Mesenchymal stem cell (in vitro differentiated cells and primary cell): ENCODE results near the gene PAEP.
"Not testable (repeated sequence)": the region's sequence is repeated elsewhere in the genome, so short reads cannot be mapped to it uniquely, and the experiment has no call there.

Experiments used
- DNase-seq: peaks from one replicate; pipeline ENCODE4 v3.0.0-alpha.2; 2013
- H2AFZ ChIP-seq: one replicate; pipeline ENCODE4 v1.6.1; 2013; ENCODE audit warnings: low read depth, mild to moderate bottlenecking, control low read depth, inconsistent platforms, low read length, moderate library complexity
- H2AK5ac ChIP-seq: 2 replicates; pipeline ENCODE4 v1.6.1; 2013; ENCODE audit warnings: low read length, moderate library complexity, mild to moderate bottlenecking, inconsistent platforms; ENCODE audit not compliant: severe bottlenecking
- H2BK120ac ChIP-seq: one replicate; pipeline ENCODE4 v1.6.1; 2013; ENCODE audit warnings: low read depth, mild to moderate bottlenecking, inconsistent platforms, low read length, moderate library complexity
- H2BK12ac ChIP-seq, 2 experiments: one replicate each; pipeline ENCODE4 v1.6.1; 2013; ENCODE audit warnings: inconsistent platforms in 2 of 2, low read length in 2 of 2, mild to moderate bottlenecking in 2 of 2, moderate library complexity in 2 of 2, control low read depth in 1 of 2
- H2BK15ac ChIP-seq: one replicate; pipeline ENCODE4 v1.6.1; 2013; ENCODE audit warnings: mild to moderate bottlenecking, low read depth, inconsistent platforms; ENCODE audit not compliant: poor library complexity, severe bottlenecking
- H2BK5ac ChIP-seq: 2 replicates; pipeline ENCODE4 v1.6.1; 2013; ENCODE audit warnings: low read depth, mild to moderate bottlenecking, low read length, control low read depth, inconsistent platforms; ENCODE audit not compliant: poor library complexity, severe bottlenecking
- H3K14ac ChIP-seq, 2 experiments: one replicate each; pipeline ENCODE4 v1.6.1; 2013; ENCODE audit warnings: inconsistent platforms in 2 of 2, low read length in 2 of 2, control low read depth in 1 of 2, mild to moderate bottlenecking in 1 of 2, moderate library complexity in 1 of 2
- H3K18ac ChIP-seq, 2 experiments: one replicate each; pipeline ENCODE4 v1.6.1; 2013; ENCODE audit warnings: inconsistent platforms in 2 of 2, low read length in 2 of 2, control low read depth in 1 of 2, low read depth in 1 of 2, mild to moderate bottlenecking in 1 of 2
- H3K23ac ChIP-seq, 2 experiments: one replicate each; pipeline ENCODE4 v1.6.1; 2013; ENCODE audit warnings: inconsistent platforms in 2 of 2, low read length in 2 of 2, mild to moderate bottlenecking in 2 of 2, moderate library complexity in 2 of 2, control low read depth in 1 of 2
- H3K27ac ChIP-seq: 2 replicates; pipeline ENCODE4 v1.5.1; 2013; ENCODE audit warnings: mild to moderate bottlenecking, moderate library complexity, low read length, control low read depth, inconsistent platforms; ENCODE audit not compliant: poor library complexity, severe bottlenecking
- H3K27me3 ChIP-seq, 2 experiments: 2 replicates each; pipeline versions ENCODE4 v1.6.1 to v1.7.0; 2013; ENCODE audit warnings: low read length in 2 of 2, mild to moderate bottlenecking in 2 of 2, moderate library complexity in 2 of 2, control low read depth in 1 of 2, inconsistent platforms in 1 of 2; ENCODE audit not compliant: control insufficient read depth in 1 of 2, insufficient read depth in 1 of 2
- H3K36me3 ChIP-seq, 2 experiments: 2 replicates each; pipeline versions ENCODE4 v1.6.1 to v1.7.0; 2013; ENCODE audit warnings: low read length in 2 of 2, control low read depth in 1 of 2, inconsistent platforms in 1 of 2, low read depth in 1 of 2, mild to moderate bottlenecking in 1 of 2; ENCODE audit not compliant: insufficient read depth in 2 of 2, control insufficient read depth in 1 of 2
- H3K4ac ChIP-seq, 2 experiments: one replicate each; pipeline ENCODE4 v1.6.1; 2013; ENCODE audit warnings: inconsistent platforms in 2 of 2, low read length in 2 of 2, mild to moderate bottlenecking in 2 of 2, moderate library complexity in 2 of 2, control low read depth in 1 of 2, low read depth in 1 of 2
- H3K4me1 ChIP-seq: 2 replicates; pipeline ENCODE4 v1.6.1; 2013; ENCODE audit warnings: low read depth, low read length, control low read depth; ENCODE audit not compliant: control insufficient read depth, insufficient read depth
- H3K4me2 ChIP-seq: 2 replicates; pipeline ENCODE4 v1.6.1; 2013; ENCODE audit warnings: low read length, mild to moderate bottlenecking, inconsistent platforms; ENCODE audit not compliant: poor library complexity, severe bottlenecking
- H3K4me3 ChIP-seq, 2 experiments: 2 replicates each; pipeline versions ENCODE4 v1.5.1 to v1.7.0; 2013; ENCODE audit warnings: low read length in 2 of 2, mild to moderate bottlenecking in 2 of 2, control low read depth in 1 of 2, low read depth in 1 of 2; ENCODE audit not compliant: insufficient read depth in 1 of 2
- H3K79me1 ChIP-seq: replicated peaks from 2 replicates; pipeline ENCODE4 v1.6.1; 2013; ENCODE audit warnings: mild to moderate bottlenecking, control low read depth, low read length, inconsistent platforms; ENCODE audit not compliant: poor library complexity, severe bottlenecking
- H3K9ac ChIP-seq: 2 replicates; pipeline ENCODE4 v1.7.0; 2013; ENCODE audit warnings: mild to moderate bottlenecking, low read length, moderate library complexity
- H3K9me3 ChIP-seq: 2 replicates; pipeline ENCODE4 v1.7.0; 2013; ENCODE audit warnings: mild to moderate bottlenecking, low read length; ENCODE audit not compliant: control insufficient read depth
- H4K8ac ChIP-seq: one replicate; pipeline ENCODE4 v1.6.1; 2013; ENCODE audit warnings: inconsistent platforms, mild to moderate bottlenecking, low read length, moderate library complexity
- H4K91ac ChIP-seq: one replicate; pipeline ENCODE4 v1.6.1; 2013; ENCODE audit warnings: mild to moderate bottlenecking, low read length, inconsistent platforms
- WGBS: methylation state at CpG from one replicate; pipeline ENCODE4 v1.1.7; 2013; ENCODE audit warnings: mixed read lengths; 5-methylcytosine and 5-hydroxymethylcytosine counted together

The PAEP gene

GRCh38 chr9:135536216-135536615 is 25.3 kb upstream of the PAEP start:
- Histone ChIP-seq H3K36me3 (no peaks in the 10 kb centered on the region), H2AFZ (no peak overlapping the region), H3K9me3 (no peaks in the 10 kb centered on the region), H3K4me1 (no peaks in the 10 kb centered on the region), H2AK5ac (no peak overlapping the region), H2BK12ac (no peak overlapping the region), H3K4ac (no peak overlapping the region), H3K27ac (no peak overlapping the region), H3K9ac (no peak overlapping the region), H3K4me3 (no peak overlapping the region), H3K14ac (no peak overlapping the region), H4K91ac (no peak overlapping the region), H3K4me2 (no peak overlapping the region), H3K27me3 (peaks cover 0 to 43% of the 10 kb centered on the region in 2 experiments), H3K23ac (no peak overlapping the region), H2BK15ac (no peak overlapping the region), H2BK5ac (no peak overlapping the region), H3K18ac (no peak overlapping the region), H4K8ac (no peak overlapping the region), H3K79me1 (no peaks in the 10 kb centered on the region), H2BK120ac (no peak overlapping the region)
- DNase-seq: peak; percentile 22
- WGBS: 85% methylated on average over 8 of the region's 8 CpGs

GRCh38 chr9:135543262-135543894 is 18.2 kb upstream of the PAEP start:
- H4K8ac ChIP-seq, H2AK5ac ChIP-seq, H3K4me2 ChIP-seq, H3K79me1 ChIP-seq, H3K4ac ChIP-seq, H3K27ac ChIP-seq, H2BK12ac ChIP-seq, H3K14ac ChIP-seq, H2AFZ ChIP-seq, H3K36me3 ChIP-seq, H2BK5ac ChIP-seq, H3K9ac ChIP-seq, H3K9me3 ChIP-seq, H4K91ac ChIP-seq, H3K4me1 ChIP-seq, H2BK15ac ChIP-seq, H3K23ac ChIP-seq, H3K18ac ChIP-seq, H3K4me3 ChIP-seq, H2BK120ac ChIP-seq: not testable (repeated sequence)
- H3K27me3 ChIP-seq: peaks cover 0 to 17% of the 10 kb centered on the region in 2 experiments
- WGBS: 2% methylated on average over 8 of the region's 8 CpGs
- DNase-seq: peak; percentile 23

GRCh38 chr9:135544981-135545635 is 16.4 kb upstream of the PAEP start:
- Histone ChIP-seq H3K4me1 (no peaks in the 10 kb centered on the region), H3K14ac (no peak overlapping the region), H2AFZ (no peak overlapping the region), H2BK5ac (no peak overlapping the region), H3K79me1 (no peaks in the 10 kb centered on the region), H3K23ac (no peak overlapping the region), H3K27me3 (peaks cover 0 to 6% of the 10 kb centered on the region in 2 experiments), H4K8ac (no peak overlapping the region), H3K4me2 (no peak overlapping the region), H3K18ac (no peak overlapping the region), H3K4me3 (no peak overlapping the region), H3K9me3 (no peaks in the 10 kb centered on the region), H3K27ac (no peak overlapping the region), H3K4ac (no peak overlapping the region), H4K91ac (no peak overlapping the region), H2BK12ac (no peak overlapping the region), H2AK5ac (no peak overlapping the region), H2BK15ac (no peak overlapping the region), H3K36me3 (no peaks in the 10 kb centered on the region), H3K9ac (no peak overlapping the region), H2BK120ac (peak overlapping the region; percentile 34)
- DNase-seq: no peak
- 91% methylated on average over 14 of the region's 18 CpGs for WGBS

- H3K9me3 ChIP-seq, H3K4me1 ChIP-seq, H4K91ac ChIP-seq, DNase-seq, H3K27ac ChIP-seq, H3K18ac ChIP-seq, H3K36me3 ChIP-seq, H3K9ac ChIP-seq, H2BK15ac ChIP-seq, H3K23ac ChIP-seq, H3K4me2 ChIP-seq, H2BK5ac ChIP-seq, H3K79me1 ChIP-seq, H2AK5ac ChIP-seq, H3K4me3 ChIP-seq, H3K4ac ChIP-seq, H4K8ac ChIP-seq, H3K14ac ChIP-seq, H2AFZ ChIP-seq, H2BK12ac ChIP-seq, H3K27me3 ChIP-seq: not testable (repeated sequence)
- H2BK120ac ChIP-seq: peak within 1 kb of the TSS; percentile 34
- 93% methylated on average over 8 of the region's 19 CpGs for WGBS
Measured at GRCh38 chr9:135545646-135546176, 15.8 kb upstream of the PAEP start, which contains the start of gene OBP2A. TSS of gene OBP2A (plus strand) at chr9:135546126. CDS start at chr9:135546181, 55 bp downstream.
